ENCODE measurements around the gene DOK5.

The DOK5 gene

DNA sequence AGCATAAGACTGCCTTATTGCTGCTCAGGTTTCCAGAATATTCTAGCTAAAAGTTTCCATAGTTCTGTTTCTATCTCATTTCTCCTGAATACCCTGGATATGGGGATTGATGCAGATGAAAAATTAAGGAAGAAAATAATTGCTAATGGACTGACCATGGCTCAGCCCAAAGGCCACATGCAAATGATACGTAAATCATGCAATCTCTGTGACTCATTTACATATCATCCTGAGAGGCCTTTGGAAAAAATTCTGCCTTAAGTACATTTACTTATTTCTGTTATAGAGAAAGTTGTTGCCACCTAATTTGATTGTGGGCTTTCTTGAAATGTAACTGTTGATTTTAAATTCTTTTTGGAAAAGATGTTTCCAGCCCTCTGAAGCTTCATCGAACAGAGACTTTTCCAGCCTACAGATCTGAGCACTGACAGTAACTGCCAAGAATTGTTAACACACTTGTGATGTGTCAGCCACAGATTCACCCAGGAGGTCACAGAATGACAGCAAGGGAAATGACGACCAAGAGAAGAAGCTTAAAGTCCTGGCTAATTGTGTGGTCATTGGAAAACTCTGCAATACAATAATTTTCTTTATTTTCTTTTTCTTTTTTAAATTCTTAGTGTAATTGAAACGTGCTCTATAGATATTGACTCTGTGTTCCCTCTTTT lies 174.8 kb downstream of the DOK5 start:
- DNase-seq = no peak

DNA sequence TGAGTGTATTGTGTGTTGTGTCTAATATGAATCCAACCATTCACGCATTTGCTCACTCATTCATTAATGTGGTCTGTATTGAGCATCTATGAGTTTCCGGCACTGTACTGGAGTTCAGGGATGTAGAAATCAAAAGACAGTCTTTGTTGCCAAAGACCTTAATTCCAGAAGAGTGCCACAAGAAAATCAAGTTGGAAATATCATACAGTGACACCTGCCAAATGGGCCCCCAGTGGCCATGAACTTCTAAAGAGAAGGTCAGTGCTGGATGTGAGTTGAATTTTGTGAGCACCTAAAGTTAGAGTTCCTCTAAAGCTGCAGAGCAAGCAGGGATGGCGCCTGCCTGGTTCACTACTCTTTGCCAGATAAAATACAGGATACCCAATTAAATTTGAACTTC lies 175.9 kb downstream of the DOK5 start:
- no peak for DNase-seq

DNA sequence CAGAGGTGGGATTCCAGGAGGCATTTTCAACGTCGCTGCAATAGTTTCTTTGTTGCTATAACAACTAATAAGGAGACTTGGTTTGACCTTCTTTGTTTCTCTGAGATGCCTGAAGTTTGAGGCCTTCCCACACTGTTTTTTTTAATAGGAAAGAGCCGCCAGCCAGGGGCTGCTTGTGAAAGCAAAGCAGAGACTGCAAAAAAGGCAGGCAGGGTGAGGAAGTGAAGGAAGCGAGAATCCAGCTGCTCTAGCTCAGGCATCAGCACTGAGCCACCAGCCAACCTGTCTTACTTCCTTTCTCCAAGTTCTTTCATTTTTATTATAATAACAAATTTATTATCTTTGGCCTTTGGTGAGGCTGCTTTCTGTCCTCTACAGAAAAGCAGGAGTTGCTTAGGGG lies 179.1 kb downstream of the DOK5 start:
- no peak for DNase-seq

DNA sequence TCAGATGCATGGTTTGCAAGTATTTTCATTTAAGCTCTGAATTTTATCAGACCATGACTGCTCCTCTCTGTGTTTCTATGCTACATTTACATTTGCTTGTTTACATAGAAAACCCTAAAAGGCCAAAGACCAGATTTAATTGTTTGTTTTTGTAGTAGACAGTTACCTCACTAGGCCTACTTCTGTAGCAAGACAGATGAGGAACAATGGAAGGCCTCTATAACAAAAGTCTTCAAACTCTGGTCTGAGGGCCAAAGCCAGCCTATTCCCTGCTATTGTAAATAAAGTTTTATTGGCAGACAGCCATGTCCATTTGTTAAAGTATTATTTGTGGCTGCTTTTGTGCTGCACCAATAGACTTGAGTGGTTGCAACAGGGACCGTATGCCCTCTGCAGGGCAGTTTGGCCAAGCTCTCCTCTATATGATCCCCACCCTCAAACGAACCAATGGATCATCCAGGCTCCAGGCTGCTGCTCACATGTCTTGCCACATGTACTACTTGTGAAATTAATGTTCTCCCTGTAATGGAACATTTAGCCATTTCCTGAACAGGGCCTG lies 182.0 kb downstream of the DOK5 start:
- no peak for DNase-seq

DNA sequence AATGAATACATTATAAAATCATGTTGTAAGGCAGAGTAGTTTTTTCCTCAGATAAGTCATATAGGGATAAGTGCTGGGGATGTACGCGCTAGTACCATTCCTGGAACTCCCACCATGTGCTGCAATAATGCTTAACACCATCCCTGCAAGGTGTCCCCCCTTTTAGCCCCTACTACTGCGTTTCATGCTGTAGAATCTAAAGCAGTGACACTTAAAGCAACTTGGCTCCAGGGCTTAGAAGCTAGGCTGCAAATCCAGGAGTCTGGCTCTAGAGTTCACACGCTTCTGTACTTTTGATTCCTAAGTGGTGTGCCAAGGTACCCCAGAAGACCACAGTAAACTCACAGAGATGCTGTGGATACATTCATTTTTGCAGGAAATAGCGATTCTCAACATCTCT lies 183.1 kb downstream of the DOK5 start:
- DNase-seq = no peak

DNA sequence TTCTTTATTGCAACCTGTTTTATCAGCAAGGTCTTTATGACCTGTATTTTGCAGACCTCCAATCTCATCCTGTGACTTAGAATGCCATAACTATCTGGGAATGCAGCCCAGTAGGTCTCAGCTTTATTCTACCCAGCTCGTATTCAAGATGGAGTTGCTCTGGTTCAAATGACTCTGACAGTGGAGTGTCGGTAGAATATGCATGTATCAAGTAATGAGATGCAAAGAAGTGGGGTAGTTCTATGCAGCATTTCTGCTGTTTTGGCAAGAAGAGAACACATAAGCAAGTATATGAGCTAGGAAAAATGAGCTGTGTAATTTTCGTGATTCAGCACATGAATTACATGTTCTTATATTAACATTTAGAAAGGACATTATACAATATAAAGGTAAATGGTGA lies 185.9 kb downstream of the DOK5 start:
- DNase-seq = no peak

DNA sequence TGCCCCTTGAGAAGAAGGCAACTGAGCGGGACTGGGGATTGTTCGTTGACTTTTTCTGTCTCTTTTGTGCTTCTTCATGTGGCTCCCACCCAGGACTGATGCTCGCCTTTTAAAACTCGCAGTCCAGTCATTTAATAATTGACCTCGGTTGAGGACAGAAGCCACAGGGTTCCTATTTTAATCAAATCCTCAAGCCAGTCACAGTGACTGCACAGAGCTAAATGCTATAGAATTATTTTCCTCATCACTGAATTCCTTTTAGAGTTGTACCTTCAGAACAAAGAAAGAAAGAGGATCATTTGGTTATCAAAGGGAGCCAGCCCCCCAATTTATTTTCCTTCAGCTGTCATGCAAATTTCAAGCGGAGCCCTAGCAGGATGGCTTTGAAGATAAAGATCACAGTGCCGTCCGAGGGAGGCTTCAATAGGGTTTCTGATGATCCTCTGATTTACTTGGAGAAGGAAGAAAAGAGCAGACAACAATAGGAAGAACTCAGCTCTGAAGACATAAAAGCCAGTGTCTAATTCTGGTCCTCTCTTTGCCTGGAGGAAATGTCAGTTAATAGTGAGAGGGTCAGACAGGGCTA lies 186.6 kb downstream of the DOK5 start:
- DNase-seq = no peak

DNA sequence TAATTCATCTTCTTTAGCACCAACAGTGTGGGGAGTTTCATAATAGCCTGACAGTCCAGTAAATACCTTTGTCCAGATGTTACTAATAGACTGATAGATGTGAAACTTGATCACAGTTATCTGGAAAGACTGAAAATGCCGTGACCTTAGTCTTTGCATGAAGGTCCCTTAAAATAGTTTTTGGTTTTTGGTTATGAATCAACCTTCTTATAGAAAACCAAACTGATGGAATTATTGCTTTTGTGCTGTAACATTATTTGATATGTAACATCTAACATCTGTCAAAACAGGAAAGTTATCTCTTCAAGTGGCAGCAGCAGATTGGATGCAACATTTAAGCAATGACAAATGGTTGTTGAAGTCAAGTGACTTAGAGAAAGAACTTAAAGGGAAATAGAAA lies 190.4 kb downstream of the DOK5 start:
- DNase-seq = no peak

DNA sequence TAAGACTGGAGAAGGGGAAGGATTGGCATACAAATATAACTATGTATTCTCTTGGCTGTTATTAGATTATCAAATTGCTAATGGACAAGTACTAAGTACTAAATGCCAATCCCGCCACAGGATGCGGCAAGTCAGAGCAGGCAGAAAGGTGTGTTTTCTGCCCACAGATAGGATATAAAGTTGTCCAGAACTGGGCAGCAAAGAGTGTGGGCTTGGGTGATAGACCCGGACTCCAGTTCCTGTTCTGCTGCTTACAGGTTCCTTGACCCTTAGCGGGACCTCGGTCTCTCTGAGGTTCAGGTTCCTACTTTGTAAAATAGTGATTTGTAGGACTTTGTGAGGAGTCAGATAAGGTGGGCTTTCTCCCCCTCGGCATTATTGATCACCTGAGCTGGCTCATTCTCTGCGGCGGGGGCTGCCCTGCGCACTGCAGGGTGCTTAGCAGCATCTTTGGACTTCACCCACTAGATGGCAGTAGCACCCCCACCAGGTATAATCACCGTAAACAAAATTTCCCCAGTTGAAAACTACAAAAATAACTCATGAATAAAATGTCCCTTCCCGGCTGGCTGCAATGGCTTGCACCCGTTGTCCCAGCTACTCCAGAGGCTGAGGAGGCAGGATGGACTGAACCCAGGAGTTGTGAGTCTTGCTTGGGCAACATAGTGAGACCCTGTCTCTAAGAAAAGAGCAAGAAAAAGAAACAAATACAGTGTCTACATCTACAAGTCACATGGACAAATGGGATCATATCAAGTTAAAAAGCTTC lies 193.1 kb downstream of the DOK5 start:
- peak in 1 of 2 donors; percentile 12 for DNase-seq

DNA sequence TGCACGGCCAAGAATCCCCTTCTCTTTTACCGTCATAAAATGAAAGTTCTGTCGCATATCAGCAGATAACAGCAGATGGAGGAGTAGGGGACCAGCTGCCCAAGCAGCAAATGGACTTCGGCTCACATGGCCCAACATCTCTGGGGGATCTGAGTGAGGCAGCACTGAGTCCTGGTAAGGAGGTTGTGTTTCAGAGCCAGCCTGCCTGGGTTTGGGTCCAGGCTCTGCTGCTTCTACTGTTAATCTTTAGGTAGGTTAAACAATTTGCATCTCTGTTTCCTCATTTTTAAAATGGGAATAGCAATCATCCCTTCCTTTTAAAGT lies 193.6 kb downstream of the DOK5 start:
- no peak for DNase-seq

DNA sequence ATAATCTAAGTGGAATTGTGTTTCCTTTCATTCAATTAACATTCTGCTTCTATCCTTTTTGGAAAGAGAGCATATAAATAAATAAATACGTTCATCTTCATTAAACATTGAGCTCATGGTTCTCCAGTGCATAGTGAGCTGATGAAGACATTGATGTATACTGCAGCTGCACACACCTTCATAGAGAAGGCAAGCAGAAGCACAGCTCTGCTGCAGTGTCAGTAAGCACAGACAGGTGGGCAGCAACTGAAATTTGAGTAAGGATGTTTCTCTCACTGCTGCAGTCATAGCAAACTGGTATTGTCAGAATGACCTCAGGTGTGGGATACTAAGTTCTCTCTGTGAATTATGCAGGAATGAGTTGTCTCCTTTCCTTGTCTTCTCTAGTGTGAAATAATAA lies 202.9 kb downstream of the DOK5 start:
- DNase-seq = no peak

DNA sequence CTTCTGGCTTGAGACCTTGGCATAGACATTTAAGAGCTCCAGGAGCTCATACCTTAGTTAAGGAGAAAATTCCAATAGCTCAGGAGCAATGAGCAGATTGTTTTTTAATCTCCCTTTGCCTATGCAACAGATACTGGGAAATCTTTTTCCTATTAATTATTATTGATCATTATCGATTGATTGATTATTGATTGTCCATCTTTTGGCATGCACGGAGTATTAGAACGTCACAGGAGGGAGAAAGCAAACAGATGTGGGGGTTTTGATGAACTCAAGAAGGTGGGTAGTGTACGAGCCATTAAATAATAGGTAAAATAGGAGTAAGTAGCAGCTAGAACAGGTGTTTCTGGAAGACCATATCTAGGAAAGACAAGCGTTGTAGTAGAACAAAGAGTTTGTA lies 205.0 kb downstream of the DOK5 start:
- DNase-seq = no peak

DNA sequence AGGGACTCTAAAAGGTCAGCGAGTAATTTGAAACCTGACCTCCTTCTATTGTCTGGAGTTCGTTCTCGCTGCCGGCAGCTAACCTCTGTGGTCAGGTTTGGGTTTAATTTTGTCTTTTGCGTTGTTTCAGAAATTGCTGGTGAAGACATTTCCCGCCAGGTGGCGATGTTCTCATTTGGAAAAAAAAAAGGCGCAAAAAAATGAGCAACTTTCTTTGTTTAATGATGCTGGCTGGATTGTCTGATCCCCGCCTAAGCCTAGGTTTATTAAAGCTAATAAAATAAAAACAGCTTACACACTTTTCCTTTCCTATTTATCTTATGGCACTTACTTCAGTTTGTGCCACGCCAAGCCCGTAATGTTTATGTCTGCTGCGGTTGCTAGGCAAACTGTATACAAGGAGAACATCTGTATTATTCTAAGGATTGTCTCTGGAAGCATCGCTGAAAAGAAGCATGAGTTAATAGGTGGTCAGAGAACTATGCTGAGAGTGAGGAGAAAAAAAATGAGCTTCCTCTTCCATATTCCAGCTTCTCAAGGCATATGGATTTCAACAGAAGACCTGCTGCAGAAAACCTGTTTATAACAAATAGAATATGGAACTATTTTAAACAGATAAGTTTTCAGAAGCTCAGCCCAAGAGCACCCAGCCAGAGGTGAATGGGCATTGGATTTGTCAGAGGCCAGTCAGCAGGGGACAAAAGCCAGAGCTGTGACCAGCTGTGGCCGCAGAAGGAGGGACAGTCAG lies 205.7 kb downstream of the DOK5 start:
- peak in 1 of 2 donors; percentile 1 for DNase-seq

DNA sequence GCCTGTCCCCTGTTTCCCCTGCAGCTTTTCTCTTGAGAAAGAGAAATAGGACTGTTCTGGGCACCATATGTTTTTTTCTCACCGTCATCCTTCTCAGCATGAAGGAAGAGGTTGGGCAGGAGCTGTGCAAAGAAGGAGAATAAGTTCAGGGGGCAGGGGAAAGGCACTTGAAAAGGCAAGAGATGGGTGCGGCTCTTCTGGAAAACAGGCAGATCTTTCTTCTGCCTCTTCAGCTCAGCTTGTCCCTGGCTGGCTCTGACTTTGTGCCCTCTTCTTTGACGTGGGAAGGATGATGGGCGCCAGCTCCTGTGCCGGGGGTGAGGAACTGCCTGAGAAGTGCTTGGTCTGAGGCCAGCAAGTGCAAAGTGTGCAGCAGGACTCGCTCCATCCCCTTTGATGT lies 206.5 kb downstream of the DOK5 start:
- DNase-seq = no peak

DNA sequence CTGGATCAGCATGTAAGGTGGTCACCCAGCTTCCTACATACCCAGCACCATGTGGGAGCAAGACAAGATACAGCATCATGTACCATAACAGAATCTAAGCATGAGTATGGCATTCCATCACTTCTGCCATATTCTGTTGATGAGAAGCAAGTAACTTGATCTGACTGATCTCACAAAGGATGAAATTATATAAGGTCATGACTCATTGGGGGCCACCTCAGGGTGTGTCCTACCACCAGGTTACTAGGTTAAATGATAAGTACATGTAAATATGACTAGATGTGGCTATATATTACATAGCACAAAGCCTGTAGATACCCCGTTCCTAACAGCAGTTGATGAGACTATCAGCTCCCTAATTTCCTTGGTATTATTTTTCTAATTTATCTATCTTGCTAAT lies 213.1 kb downstream of the DOK5 start:
- no peak for DNase-seq

DNA sequence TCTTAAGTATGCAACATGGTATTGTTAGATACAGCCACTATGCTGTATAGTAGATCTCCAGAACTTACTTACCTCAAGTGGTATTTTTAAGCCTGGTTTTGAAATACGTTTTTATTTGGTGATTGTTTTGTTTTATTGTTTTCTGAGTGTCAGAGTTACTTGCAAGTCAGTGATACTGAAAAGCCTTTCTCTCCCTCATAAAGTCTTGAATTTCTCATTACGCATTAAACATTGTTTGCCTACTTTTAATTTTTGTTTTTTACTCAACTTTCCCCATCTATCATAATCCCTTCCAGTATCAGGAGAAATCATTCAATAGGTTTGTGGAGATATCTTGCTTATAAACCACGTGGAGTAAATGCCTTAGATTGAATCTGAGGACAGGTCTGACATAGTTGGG lies 214.9 kb downstream of the DOK5 start:
- no peak for DNase-seq

DNA sequence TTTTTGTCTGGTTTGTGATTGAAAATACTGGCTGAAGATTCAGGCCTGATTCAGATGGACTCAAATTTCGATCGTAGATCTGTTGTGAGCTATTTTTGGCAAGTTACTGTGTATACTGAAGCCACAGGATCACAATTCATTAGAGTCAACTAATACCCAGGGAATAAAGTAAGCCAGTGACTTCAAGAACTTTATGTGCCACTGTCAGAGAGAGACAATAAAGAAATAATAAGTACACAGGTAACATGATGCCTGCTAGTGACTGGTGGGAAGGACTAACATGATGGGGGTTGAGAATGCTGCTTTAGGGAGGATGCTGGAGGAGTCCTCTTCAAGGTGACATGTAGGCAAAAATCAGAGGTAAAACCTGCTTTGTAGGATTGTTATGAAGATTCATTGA lies 215.9 kb downstream of the DOK5 start:
- no peak for DNase-seq

DNA sequence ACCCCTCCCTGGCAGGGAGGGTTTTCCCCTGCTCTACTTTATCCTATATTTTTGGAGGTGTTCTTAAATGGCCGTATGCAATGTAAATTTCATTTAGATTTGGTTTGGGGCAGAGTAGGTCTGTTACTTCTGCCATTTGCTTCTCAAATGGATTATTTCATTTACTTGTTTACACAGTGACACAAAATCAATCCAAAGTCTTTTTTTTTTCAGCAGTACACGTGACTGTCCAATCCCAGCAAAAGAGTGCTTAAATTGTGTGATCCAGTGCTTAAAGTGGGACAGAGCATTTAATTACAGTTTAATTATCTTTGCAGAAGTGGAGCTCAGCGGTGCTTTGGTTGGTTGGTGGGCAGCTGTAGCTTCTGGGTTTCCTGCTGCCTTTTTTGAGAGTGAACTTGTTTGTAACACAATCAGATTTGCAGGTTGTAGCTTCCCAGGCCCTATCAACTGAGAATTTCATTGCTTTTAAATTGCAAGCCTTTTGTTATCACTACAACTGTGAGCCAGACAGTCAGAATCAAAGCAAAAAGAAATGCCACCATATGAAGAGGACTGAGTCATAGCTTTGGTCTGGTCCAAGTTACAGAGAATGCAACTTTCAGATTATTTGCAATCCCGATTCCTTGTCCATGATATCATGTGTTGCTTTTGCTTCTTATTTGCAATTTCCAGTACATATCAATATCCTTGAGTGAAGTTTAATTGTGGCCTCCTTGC lies 216.9 kb downstream of the DOK5 start:
- no peak for DNase-seq

DNA sequence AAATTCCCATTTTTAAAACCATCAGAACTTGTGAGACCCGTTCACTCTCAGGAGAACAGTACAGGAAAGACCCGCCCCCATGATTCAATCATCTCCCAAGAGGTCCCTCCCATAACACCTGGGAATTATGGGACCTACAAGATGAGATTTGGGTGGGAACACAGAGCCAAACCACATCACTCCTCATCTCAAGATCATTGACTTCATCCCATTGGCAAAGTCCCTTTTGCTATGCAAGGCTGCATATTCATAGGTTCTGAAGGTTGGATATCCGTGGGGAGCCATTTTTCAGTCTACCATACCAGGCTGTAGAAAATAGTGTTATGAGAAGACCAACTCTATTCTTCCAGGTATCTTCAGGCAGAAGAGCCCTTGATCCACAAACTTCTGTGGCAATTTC lies 219.1 kb downstream of the DOK5 start:
- DNase-seq = no peak

DNA sequence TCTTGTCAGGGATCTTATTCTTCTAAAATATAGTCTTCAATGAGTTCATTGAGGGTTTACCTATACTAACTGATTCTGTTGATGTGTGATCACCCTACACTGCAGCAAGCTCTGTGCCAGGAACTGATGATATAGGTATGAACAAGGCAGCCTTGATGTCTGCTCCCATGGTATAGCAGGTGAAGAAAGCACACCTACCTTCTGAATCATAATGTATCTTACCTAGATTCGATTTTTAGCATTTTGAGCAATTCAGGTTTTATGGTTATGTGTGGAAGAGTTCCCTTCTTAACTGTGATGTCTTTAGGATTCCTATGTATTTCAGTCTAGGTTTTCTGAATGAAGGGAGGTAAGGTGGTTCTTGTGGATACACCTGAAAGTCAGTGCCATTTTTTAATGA lies 223.0 kb downstream of the DOK5 start:
- no peak for DNase-seq
